A549 (cell line): ENCODE data around the gene TCOF1.

Source experiments
- CTCF ChIP-seq: fragments of >200 bp; sonication (Bioruptor Twin); formaldehyde crosslinking; IDR thresholded peaks from 3 replicates; pipeline ENCODE4 v1.5.1; 2016
- ELK1 ChIP-seq: fragments of 150-350 bp; IDR thresholded peaks from 2 replicates; pipeline ENCODE4 v1.6.1; 2014; ENCODE audit warnings: low read depth, mild to moderate bottlenecking, low read length
- MAZ ChIP-seq: fragments of 150-350 bp; IDR thresholded peaks from 2 replicates; pipeline ENCODE4 v1.6.1; 2014; ENCODE audit warnings: antibody characterized with exemption, low read depth, low read length, borderline replicate concordance
- POLR2A ChIP-seq: IDR thresholded peaks from 2 replicates; pipeline ENCODE4 v1.6.1; 2012; ENCODE audit warnings: mild to moderate bottlenecking, low read length
- POLR2AphosphoS2 ChIP-seq: conservative IDR thresholded peaks from 2 replicates; pipeline ENCODE4 v1.6.1; 2012; ENCODE audit warnings: low read length, improper control_type of control experiment, inconsistent platforms
- RAD21 ChIP-seq, 2 experiments: fragments of >200 bp in 1 of 2; sonication (Bioruptor Twin) in 1 of 2; formaldehyde crosslinking in 1 of 2; IDR thresholded peaks in 1 of 2; conservative IDR thresholded peaks in 1 of 2; 2 replicates in 1 of 2; 3 replicates in 1 of 2; pipeline ENCODE4 v1.6.1; 2012 to 2018; ENCODE audit warnings: inconsistent platforms in 1 of 2
- REST ChIP-seq: fragments of 200-600 bp; sonication (generic); IDR thresholded peaks from 2 replicates; pipeline ENCODE4 v1.6.1; 2016; ENCODE audit warnings: antibody characterized with exemption, mild to moderate bottlenecking, moderate library complexity
- ZC3H11A ChIP-seq: fragments of 450-650 bp; IDR thresholded peaks from 2 replicates; pipeline ENCODE4 v1.6.1; 2014; ENCODE audit warnings: antibody characterized with exemption, mild to moderate bottlenecking
- TF ChIP-seq, protein P1 (sequence below): fragments of >200 bp; sonication (Bioruptor Twin); formaldehyde crosslinking; IDR thresholded peaks from 2 replicates; pipeline ENCODE4 v1.6.1; 2016

DNA sequence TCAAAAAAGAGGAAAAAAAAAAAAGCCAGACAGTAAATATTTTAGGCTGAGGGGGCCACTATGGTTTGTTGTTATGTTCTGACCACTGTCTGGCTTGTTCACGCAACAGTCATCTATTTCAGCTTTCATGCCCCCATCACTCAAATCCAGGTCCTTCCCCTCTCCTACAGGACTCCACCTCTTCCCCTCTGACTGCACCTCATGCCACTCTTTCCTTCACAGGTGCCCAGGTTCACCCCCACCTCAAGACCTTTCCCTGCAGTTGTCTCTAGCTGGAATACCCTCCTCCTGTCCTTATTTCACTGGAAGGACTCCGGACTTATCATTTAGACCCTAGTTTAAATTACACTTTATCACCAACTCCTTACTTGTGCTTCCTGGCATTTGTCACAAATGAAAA, 88.6 kb downstream of the TCOF1 start:
- TF ChIP-seq REST: no peak
- TF ChIP-seq POLR2A: no peak
- no peak for TF ChIP-seq RAD21 (conservative IDR thresholded peaks at IDR 0.05 in 1 of 2, IDR thresholded peaks at IDR 0.05 in 1 of 2)
- no peak for TF ChIP-seq CTCF
- TF ChIP-seq, protein P1, sequence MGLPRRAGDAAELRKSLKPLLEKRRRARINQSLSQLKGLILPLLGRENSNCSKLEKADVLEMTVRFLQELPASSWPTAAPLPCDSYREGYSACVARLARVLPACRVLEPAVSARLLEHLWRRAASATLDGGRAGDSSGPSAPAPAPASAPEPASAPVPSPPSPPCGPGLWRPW: no peak
- TF ChIP-seq ELK1: no peak
- no peak for TF ChIP-seq MAZ
- no peak; the same call in 1 of the 2 replicates for TF ChIP-seq POLR2AphosphoS2
- TF ChIP-seq ZC3H11A: no peak
